ENCODE measurements around the gene BTRC.
A peak's percentile ranks its signal among the peaks of the same experiment; 100 is the strongest.

The BTRC gene

DNA sequence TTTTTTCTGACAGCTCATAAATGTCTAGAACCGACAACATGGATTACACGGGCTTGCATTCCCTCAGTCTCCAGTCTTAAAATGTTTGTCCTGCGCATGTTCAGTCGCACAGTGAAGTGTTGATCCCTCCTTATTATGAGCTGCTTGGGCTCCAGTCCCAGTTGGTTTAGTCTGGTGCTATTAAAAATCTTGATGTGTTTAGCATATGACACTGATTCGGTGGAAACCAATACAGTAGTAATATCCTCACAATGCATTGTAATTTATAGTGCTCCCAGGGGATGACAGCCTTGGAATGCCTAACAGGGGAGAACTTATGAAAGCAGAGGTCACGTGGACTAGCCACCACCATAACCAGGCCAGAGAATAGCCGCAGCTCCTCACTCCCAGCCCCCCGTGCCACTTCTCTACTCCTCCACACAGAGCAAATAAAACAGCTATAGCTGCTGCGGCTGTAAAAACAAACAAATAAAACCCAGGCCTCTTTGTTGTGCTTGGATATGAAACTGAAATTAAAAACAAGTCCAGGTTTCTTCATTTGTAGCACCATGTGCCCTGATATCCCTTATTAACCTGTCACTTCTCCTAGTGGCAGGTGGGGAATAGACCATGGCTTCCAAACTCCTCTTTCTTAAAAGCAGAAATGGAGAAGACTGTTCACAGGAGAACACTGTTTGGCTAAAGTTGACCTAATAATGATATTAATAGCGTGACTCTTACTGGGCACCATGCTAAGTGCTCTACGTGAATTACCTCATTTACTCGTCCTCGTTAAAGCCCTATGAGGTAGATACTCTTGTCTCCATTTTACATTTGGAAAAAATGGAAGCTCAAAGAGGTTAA is 241.8 kb downstream of the BTRC start:
- DNase-seq: no peak

DNA sequence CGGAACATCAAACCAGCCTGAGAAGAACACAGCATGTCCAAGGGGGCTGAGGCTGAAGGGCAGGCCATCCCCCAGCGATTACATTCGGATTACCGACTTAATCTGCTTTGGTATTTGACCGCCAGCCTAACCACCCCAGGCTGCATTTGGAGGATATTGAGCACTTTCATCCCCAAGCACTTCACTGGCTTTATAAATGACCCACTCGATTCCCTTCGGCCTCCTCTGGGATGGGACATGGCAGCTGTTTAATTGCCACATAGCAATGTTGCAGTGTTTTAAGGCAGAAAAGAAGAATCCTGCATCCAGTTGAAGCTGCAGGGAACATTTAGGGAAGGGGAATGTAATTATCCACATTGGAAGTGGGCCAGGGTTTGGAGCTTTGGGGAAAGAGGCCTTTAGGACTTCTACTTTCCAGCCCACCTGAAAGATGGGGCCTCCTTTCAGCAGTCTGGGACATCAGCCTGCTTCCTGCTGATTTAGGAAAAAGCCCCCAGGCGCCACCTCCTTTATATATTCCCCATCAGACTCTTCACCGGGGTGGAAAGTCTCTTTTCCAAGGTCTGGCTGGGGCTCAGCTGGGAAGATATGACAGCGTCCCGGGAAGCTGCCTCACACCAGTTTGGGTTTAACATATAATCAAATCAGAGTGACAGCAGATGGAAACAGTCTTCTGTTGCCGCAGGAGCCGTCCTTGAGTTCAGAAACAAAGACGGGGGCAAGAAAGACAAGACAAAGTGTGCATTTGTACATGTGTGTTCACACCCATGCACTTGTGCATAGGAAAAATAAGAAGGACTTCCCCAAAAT is 243.3 kb downstream of the BTRC start:
- no peak for DNase-seq

- peak; percentile 33 for DNase-seq
Observed at GRCh38 chr10:101601541-101601940, 247.6 kb downstream of the BTRC start.

DNA sequence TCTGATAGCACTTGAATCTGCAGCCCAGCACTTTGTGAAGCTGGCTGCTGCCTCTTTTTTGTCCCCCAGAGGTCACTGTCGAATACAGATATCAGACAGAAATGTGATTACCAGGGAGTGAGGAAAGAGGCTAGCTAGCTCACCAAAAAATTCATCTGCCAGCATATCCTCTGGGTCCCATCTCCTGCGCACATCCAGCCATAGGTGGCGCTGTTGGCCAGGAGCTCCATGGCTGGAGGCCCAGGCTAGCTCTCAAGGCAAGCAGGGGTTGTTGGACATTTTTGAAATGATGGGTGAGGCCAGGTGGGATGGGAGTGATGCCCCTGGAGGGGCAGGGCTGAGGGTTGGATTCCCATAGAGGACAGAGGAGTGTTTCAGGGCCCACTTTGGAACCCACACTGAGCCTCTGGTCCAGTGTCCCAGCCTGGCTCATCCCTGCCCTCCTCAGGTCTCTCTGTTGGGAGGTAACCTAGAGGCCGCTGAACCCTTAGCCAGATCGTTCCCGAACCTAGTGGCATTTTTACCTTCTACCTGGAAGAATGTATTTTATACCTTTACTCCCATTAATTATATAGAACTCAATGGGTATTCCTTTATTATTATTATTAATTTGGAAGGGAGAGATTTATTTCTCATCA is 248.9 kb downstream of the BTRC start:
- DNase-seq: peak; percentile 86
